Nephron (organoid): ENCODE data around the gene PPIF.

Experiments
- H3K27ac Mint-ChIP-seq, 3 experiments: 2 replicates each; pipeline ENCODE4 v1.8.0; 2020; ENCODE audit warnings: mixed read lengths in 3 of 3, mild to moderate bottlenecking in 2 of 3, moderate library complexity in 1 of 3
- H3K27me3 Mint-ChIP-seq: 2 replicates; pipeline ENCODE4 v1.8.0; 2021; ENCODE audit warnings: low read depth, mild to moderate bottlenecking, moderate library complexity, mixed read lengths
- H3K36me3 Mint-ChIP-seq: 2 replicates; pipeline ENCODE4 v1.8.0; 2020; ENCODE audit warnings: low read depth, mixed read lengths
- H3K4me1 Mint-ChIP-seq: 2 replicates; pipeline ENCODE4 v1.8.0; 2020; ENCODE audit warnings: mixed read lengths
- H3K4me3 Mint-ChIP-seq, 3 experiments: 2 replicates each; pipeline ENCODE4 v1.8.0; 2020; ENCODE audit warnings: mild to moderate bottlenecking in 3 of 3, mixed read lengths in 3 of 3, moderate library complexity in 2 of 3
- H3K9me3 Mint-ChIP-seq: 2 replicates; pipeline ENCODE4 v1.8.0; 2020; ENCODE audit warnings: mixed read lengths
- TF ChIP-seq, protein P1 (sequence below), 3 experiments: fragments of 200-600 bp; sonication (generic); IDR thresholded peaks; one replicate each; pipeline ENCODE4 v1.5.0; 2021; ENCODE audit warnings: antibody characterized with exemption in 3 of 3; ENCODE audit not compliant: unreplicated experiment in 3 of 3

Gene PPIF

GRCh38 chr10:79346388-79347225, 662 bp upstream of the PPIF start:
- peaks cover 4% of the 10 kb centered on the region for H3K27me3 Mint-ChIP-seq
- TF ChIP-seq, protein P1, sequence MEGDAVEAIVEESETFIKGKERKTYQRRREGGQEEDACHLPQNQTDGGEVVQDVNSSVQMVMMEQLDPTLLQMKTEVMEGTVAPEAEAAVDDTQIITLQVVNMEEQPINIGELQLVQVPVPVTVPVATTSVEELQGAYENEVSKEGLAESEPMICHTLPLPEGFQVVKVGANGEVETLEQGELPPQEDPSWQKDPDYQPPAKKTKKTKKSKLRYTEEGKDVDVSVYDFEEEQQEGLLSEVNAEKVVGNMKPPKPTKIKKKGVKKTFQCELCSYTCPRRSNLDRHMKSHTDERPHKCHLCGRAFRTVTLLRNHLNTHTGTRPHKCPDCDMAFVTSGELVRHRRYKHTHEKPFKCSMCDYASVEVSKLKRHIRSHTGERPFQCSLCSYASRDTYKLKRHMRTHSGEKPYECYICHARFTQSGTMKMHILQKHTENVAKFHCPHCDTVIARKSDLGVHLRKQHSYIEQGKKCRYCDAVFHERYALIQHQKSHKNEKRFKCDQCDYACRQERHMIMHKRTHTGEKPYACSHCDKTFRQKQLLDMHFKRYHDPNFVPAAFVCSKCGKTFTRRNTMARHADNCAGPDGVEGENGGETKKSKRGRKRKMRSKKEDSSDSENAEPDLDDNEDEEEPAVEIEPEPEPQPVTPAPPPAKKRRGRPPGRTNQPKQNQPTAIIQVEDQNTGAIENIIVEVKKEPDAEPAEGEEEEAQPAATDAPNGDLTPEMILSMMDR (IDR thresholded peaks at IDR 0.05; ENCODE audit: unreplicated experiment in 3 of 3), result no peak
- H3K4me3 Mint-ChIP-seq, result peak overlapping the region; percentile 54 to 72 (median 72)
- no peak overlapping the region for H3K27ac Mint-ChIP-seq
- H3K36me3 Mint-ChIP-seq, result peaks cover 9% of the 10 kb centered on the region
- no peaks in the 10 kb centered on the region for H3K9me3 Mint-ChIP-seq
- peaks cover 17% of the 10 kb centered on the region for H3K4me1 Mint-ChIP-seq

DNA sequence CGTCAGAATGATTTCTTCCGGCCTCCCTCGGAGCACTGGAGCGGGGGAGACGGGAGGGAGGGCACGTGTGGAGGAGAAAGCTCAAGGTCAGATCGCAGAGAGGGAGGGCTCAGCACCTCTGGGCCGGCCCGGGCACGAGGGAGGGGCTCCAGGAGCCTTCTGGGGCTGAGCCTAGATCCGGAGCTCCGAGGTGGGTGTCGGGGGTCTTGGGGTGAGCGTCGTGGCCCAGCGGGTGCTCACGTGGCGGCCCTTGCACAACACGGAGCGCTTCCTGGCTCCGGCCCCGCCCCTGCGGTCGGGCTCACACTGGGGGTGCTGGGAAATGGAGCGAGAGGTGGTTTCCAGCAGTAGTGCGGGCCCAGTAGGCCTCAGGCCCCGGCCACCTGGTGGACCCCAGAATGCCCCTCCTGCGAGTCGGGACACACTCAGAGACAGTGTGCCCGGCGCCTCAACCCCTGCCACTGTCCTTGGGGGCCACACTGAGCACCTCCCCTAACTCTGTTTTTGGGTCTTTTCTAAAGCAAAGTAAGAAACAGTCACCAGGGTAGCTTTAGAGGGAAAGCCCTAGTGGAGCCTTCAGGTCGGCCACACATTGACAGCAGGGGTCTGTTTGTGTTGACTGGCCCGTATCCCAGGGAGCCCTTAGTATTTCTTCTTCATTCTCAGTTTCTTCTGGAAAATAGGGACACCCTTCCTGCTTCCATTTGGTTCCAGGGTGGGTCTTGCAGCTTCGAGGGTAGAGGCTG, 798 bp downstream of the PPIF start:
- TF ChIP-seq, protein P1 (IDR thresholded peaks at IDR 0.05; ENCODE audit: unreplicated experiment in 3 of 3), result no peak
- H3K4me3 Mint-ChIP-seq, result peak overlapping the region; percentile 81 to 85 (median 83)
- peaks cover 4% of the 10 kb centered on the region for H3K27me3 Mint-ChIP-seq
- no peaks in the 10 kb centered on the region for H3K9me3 Mint-ChIP-seq
- peak overlapping the region; percentile 37 to 60 (median 52) for H3K27ac Mint-ChIP-seq
- peaks cover 17% of the 10 kb centered on the region for H3K4me1 Mint-ChIP-seq
- peaks cover 20% of the 10 kb centered on the region for H3K36me3 Mint-ChIP-seq

- Mint-ChIP-seq H3K4me3 (peak overlapping the region; percentile 81 to 85 (median 83)), H3K4me1 (peaks cover 17% of the 10 kb centered on the region), H3K9me3 (no peaks in the 10 kb centered on the region), H3K36me3 (peaks cover 25% of the 10 kb centered on the region), H3K27me3 (peaks cover 4% of the 10 kb centered on the region), H3K27ac (peak overlapping the region; percentile 37 to 60 (median 52))
- TF ChIP-seq, protein P1 (IDR thresholded peaks at IDR 0.05; ENCODE audit: unreplicated experiment in 3 of 3), result no peak
Measured at GRCh38 chr10:79348640-79348988, 1.3 kb downstream of the PPIF start.

DNA sequence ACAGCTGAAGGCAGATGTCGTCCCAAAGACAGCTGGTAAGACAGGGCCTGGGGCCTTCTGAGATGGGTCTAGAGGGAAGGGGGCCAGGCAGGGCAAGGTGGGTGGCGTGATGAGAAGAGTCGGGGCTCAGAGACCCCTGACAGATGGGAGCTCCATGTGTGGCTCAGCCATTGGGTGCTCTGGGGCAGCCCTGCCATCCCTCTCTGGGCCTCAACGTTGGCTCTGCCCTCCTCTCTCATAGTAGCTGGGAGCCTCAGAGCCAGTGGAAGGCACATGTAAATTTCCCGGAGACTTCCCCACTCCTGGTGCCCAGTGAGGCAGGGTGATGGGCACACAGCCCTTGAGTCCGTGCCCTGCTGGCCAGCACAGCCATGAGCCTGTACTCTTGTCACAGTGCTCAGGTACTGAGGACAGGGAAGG, 1.8 kb downstream of the PPIF start:
- TF ChIP-seq, protein P1 (IDR thresholded peaks at IDR 0.05; ENCODE audit: unreplicated experiment in 3 of 3), result no peak

GRCh38 chr10:79349766-79350406, 2.6 kb downstream of the PPIF start:
- Mint-ChIP-seq H3K9me3 (no peaks in the 10 kb centered on the region), H3K36me3 (peaks cover 38% of the 10 kb centered on the region), H3K27ac (peak overlapping the region in 1 of 3 experiments; percentile 78), H3K27me3 (peaks cover 4% of the 10 kb centered on the region), H3K4me1 (peaks cover 17% of the 10 kb centered on the region), H3K4me3 (peak overlapping the region; percentile 81 to 85 (median 83))
- TF ChIP-seq, protein P1 (IDR thresholded peaks at IDR 0.05; ENCODE audit: unreplicated experiment in 3 of 3), result no peak

More for the DNA sequence above, 1.8 kb downstream of the PPIF start:
- Mint-ChIP-seq H3K36me3 (peaks cover 30% of the 10 kb centered on the region), H3K4me1 (peaks cover 17% of the 10 kb centered on the region), H3K27ac (peak overlapping the region in 1 of 3 experiments; percentile 60), H3K4me3 (peak overlapping the region; percentile 81 to 85 (median 83)), H3K27me3 (peaks cover 4% of the 10 kb centered on the region), H3K9me3 (no peaks in the 10 kb centered on the region)
